IMR-90 (cell line): Measurements from ENCODE around the gene ADGRV1. TPM values are rescaled to one million over a fixed set of nuclear protein-coding genes. Genes with fewer than 3 reads are reported as not detected.

Experiments used
- ATAC-seq: fragments of 200-7000 bp; cut with Tn5 transposase; 2 replicates; pipeline ENCODE4 v1.9.1; 2020; ENCODE audit warnings: low read depth, mild to moderate bottlenecking, moderate library complexity
- BruUV-seq: library from RNA; stranded (reverse); fragments of 400-500 nt; replicated peaks from 2 replicates; lab custom pipeline; 2021; lab: Mats Ljungman, UMichigan
- CTCF ChIA-PET: fragments of 300-600 bp; formaldehyde crosslinking; extraction: SDS; loops from one replicate; lab custom pipeline; 2021; ENCODE audit warnings: antibody characterized with exemption; lab: Yijun Ruan, JAX
- POLR2A ChIA-PET: fragments of 300-600 bp; sonication (Branson Sonifier 250); formaldehyde crosslinking; loops from one replicate; lab custom pipeline; 2022; ENCODE audit warnings: antibody characterized with exemption; ENCODE audit not compliant: unreplicated experiment; lab: Charles Lee
- DNase-seq: peaks from one replicate; pipeline ENCODE4 v3.0.0; 2013
- H2AFZ ChIP-seq: replicated peaks from 2 replicates; pipeline ENCODE3; 2013; ENCODE audit warnings: low read length, mild to moderate bottlenecking; ENCODE audit not compliant: poor library complexity
- H2AK5ac ChIP-seq: 2 replicates; pipeline ENCODE4 v1.6.1; 2013; ENCODE audit warnings: low read depth, low read length, inconsistent platforms
- H2AK9ac ChIP-seq: replicated peaks from 2 replicates; pipeline ENCODE3; 2013; ENCODE audit warnings: mild to moderate bottlenecking, low read depth, low read length, moderate library complexity; ENCODE audit not compliant: poor library complexity
- H2BK120ac ChIP-seq: 2 replicates; pipeline ENCODE4 v1.6.1; 2013; ENCODE audit warnings: low read depth, low read length, inconsistent platforms
- H2BK15ac ChIP-seq: 3 replicates; pipeline ENCODE4 v1.6.1; 2013; ENCODE audit warnings: low read depth, low read length, inconsistent platforms
- H2BK20ac ChIP-seq: 2 replicates; pipeline ENCODE4 v1.6.1; 2013; ENCODE audit warnings: low read depth, mild to moderate bottlenecking, inconsistent platforms, low read length, moderate library complexity
- H2BK5ac ChIP-seq: 2 replicates; pipeline ENCODE4 v1.6.1; 2013; ENCODE audit warnings: mild to moderate bottlenecking, low read depth, low read length, inconsistent platforms; ENCODE audit not compliant: poor library complexity, severe bottlenecking
- H3K14ac ChIP-seq: replicated peaks from 2 replicates; pipeline ENCODE4 v1.6.1; 2013; ENCODE audit warnings: low read depth, low read length, inconsistent platforms
- H3K18ac ChIP-seq: 2 replicates; pipeline ENCODE4 v1.6.1; 2013; ENCODE audit warnings: low read depth, low read length, control low read depth
- H3K23ac ChIP-seq: 2 replicates; pipeline ENCODE4 v1.6.1; 2013; ENCODE audit warnings: low read depth, low read length, inconsistent platforms
- H3K27ac ChIP-seq: 2 replicates; pipeline ENCODE4 v1.5.1; 2013; ENCODE audit warnings: mild to moderate bottlenecking, control low read depth, low read length; ENCODE audit not compliant: insufficient read depth
- H3K27me3 ChIP-seq: 2 replicates; pipeline ENCODE4 v1.6.1; 2013; ENCODE audit warnings: low read length; ENCODE audit not compliant: control insufficient read depth, insufficient read depth
- H3K36me3 ChIP-seq: 2 replicates; pipeline ENCODE4 v1.6.1; 2013; ENCODE audit warnings: low read length, mixed read lengths; ENCODE audit not compliant: control insufficient read depth, insufficient read depth
- H3K4ac ChIP-seq: 2 replicates; pipeline ENCODE4 v1.6.1; 2013; ENCODE audit warnings: low read depth, low read length, inconsistent platforms
- H3K4me1 ChIP-seq: 2 replicates; pipeline ENCODE4 v1.6.1; 2013; ENCODE audit warnings: low read length, mixed read lengths; ENCODE audit not compliant: control insufficient read depth, insufficient read depth
- H3K4me2 ChIP-seq: 2 replicates; pipeline ENCODE4 v1.6.1; 2013; ENCODE audit warnings: low read depth, mild to moderate bottlenecking, control low read depth, low read length, moderate library complexity
- H3K4me3 ChIP-seq: 2 replicates; pipeline ENCODE4 v1.5.1; 2013; ENCODE audit warnings: low read depth, mild to moderate bottlenecking, control low read depth, low read length, moderate library complexity; ENCODE audit not compliant: insufficient read depth
- H3K56ac ChIP-seq: 2 replicates; pipeline ENCODE4 v1.6.1; 2013; ENCODE audit warnings: low read length, inconsistent platforms; ENCODE audit not compliant: insufficient read depth; ENCODE audit errors: extremely low read depth
- H3K79me1 ChIP-seq, 2 experiments: 2 replicates each; pipeline ENCODE4 v1.6.1; 2013; ENCODE audit warnings: low read length in 2 of 2, inconsistent platforms in 1 of 2, low read depth in 1 of 2
- H3K9ac ChIP-seq: 2 replicates; pipeline ENCODE4 v1.6.1; 2013; ENCODE audit warnings: low read depth, low read length, control low read depth
- H3K9me1 ChIP-seq: 2 replicates; pipeline ENCODE4 v1.6.1; 2013; ENCODE audit warnings: low read length, inconsistent platforms; ENCODE audit not compliant: insufficient read depth
- H3K9me3 ChIP-seq: 2 replicates; pipeline ENCODE4 v1.6.1; 2013; ENCODE audit warnings: low read length; ENCODE audit not compliant: control insufficient read depth, insufficient read depth
- H4K20me1 ChIP-seq: 2 replicates; pipeline ENCODE4 v1.6.1; 2013; ENCODE audit warnings: low read length, inconsistent platforms; ENCODE audit not compliant: insufficient read depth
- H4K5ac ChIP-seq: 2 replicates; pipeline ENCODE4 v1.6.1; 2013; ENCODE audit warnings: mild to moderate bottlenecking, low read depth, low read length, control low read depth
- H4K8ac ChIP-seq, 2 experiments: 2 replicates each; pipeline ENCODE4 v1.6.1; 2013; ENCODE audit warnings: low read depth in 2 of 2, low read length in 2 of 2, control low read depth in 1 of 2, inconsistent platforms in 1 of 2
- H4K91ac ChIP-seq: 2 replicates; pipeline ENCODE4 v1.6.1; 2013; ENCODE audit warnings: low read depth, low read length, inconsistent platforms; ENCODE audit not compliant: insufficient read depth
- BHLHE40 ChIP-seq: fragments of 150-350 bp; IDR thresholded peaks from 2 replicates; pipeline ENCODE4 v1.6.1; 2016; ENCODE audit warnings: mild to moderate bottlenecking, low read depth, low read length
- CEBPB ChIP-seq: IDR thresholded peaks from 2 replicates; pipeline ENCODE4 v1.6.1; 2012; ENCODE audit warnings: low read depth, low read length, improper control_type of control experiment
- CHD1 ChIP-seq: IDR thresholded peaks from 2 replicates; pipeline ENCODE4 v1.6.1; 2012; ENCODE audit warnings: low read depth, low read length, improper control_type of control experiment
- FOS ChIP-seq: fragments of 150-350 bp; IDR thresholded peaks from 2 replicates; pipeline ENCODE4 v1.6.1; 2016; ENCODE audit warnings: low read depth, low read length
- MAFK ChIP-seq: IDR thresholded peaks from 2 replicates; pipeline ENCODE4 v1.6.1; 2012; ENCODE audit warnings: low read depth, low read length, improper control_type of control experiment
- MAZ ChIP-seq: IDR thresholded peaks from 2 replicates; pipeline ENCODE4 v1.6.1; 2012; ENCODE audit warnings: low read depth, mild to moderate bottlenecking, low read length, improper control_type of control experiment, moderate library complexity, borderline replicate concordance
- MXI1 ChIP-seq: IDR thresholded peaks from 2 replicates; pipeline ENCODE4 v1.6.1; 2012; ENCODE audit warnings: low read depth, mild to moderate bottlenecking, low read length, moderate library complexity, borderline replicate concordance
- NFE2L2 ChIP-seq: fragments of 150-350 bp; IDR thresholded peaks from 2 replicates; pipeline ENCODE4 v1.6.1; 2016; ENCODE audit warnings: low read depth, mild to moderate bottlenecking, low read length
- POLR2A ChIP-seq: IDR thresholded peaks from 2 replicates; pipeline ENCODE4 v1.6.1; 2012; ENCODE audit warnings: mild to moderate bottlenecking, low read depth, low read length
- RAD21 ChIP-seq: IDR thresholded peaks from 2 replicates; pipeline ENCODE4 v1.6.1; 2012; ENCODE audit warnings: low read length, improper control_type of control experiment
- RCOR1 ChIP-seq: IDR thresholded peaks from 2 replicates; pipeline ENCODE4 v1.6.1; 2012; ENCODE audit warnings: mild to moderate bottlenecking, low read length, improper control_type of control experiment; ENCODE audit not compliant: insufficient replicate concordance
- RFX5 ChIP-seq: IDR thresholded peaks from 2 replicates; pipeline ENCODE4 v1.8.0; 2012; ENCODE audit warnings: low read depth, mild to moderate bottlenecking, low read length, moderate library complexity
- SMC3 ChIP-seq: fragments of 150-350 bp; IDR thresholded peaks from 2 replicates; pipeline ENCODE4 v1.6.1; 2016; ENCODE audit warnings: low read depth, mild to moderate bottlenecking, antibody characterized with exemption, low read length, moderate library complexity
- WGBS, 2 experiments: methylation state at CpG; one replicate each; pipeline versions ENCODE4 v1.1.5 to v1.1.7; 2013; ENCODE audit warnings: missing lambda C conversion rate in 2 of 2; ENCODE audit not compliant: insufficient read length in 1 of 2; ENCODE audit errors: extremely low coverage in 2 of 2; 5-methylcytosine and 5-hydroxymethylcytosine counted together
- dilution Hi-C: fragments of 300-500 bp; cut with HindIII; formaldehyde crosslinking; loops from one replicate; pipeline ENCODE4 v1.14.3; 2018; ENCODE audit warnings: low sequenced_read_pairs; ENCODE audit not compliant: unreplicated experiment
- in situ Hi-C: fragments of 300-500 bp; cut with MboI; formaldehyde crosslinking; loops from 3 replicates; pipeline ENCODE4 v1.14.3; 2019; ENCODE audit warnings: low sequenced_read_pairs, inconsistent platforms, mixed read lengths
- intact Hi-C: fragments of 100-400 bp; cut with micrococcal nuclease; formaldehyde crosslinking; loops from 2 replicates; pipeline ENCODE4 v1.10.0; 2022
- polyA plus RNA-seq, 3 experiments: library from polyadenylated mRNA; depleted of rRNA; stranded (reverse); fragments of >200 nt; gene quantifications; 2 replicates each; pipeline ENCODE4 v1.2.3, GENCODE V29; 2012; ENCODE audit warnings: low replicate concordance in 1 of 3
- total RNA-seq: library from RNA; depleted of rRNA; stranded (reverse); fragments of >200 nt; gene quantifications from 2 replicates; pipeline ENCODE4 v1.2.3, GENCODE V29; 2012
- TF ChIP-seq, protein P1 (sequence below): fragments of 150-350 bp; IDR thresholded peaks from 2 replicates; pipeline ENCODE4 v1.6.1; 2017; ENCODE audit warnings: mild to moderate bottlenecking, antibody characterized with exemption, low read length, low read depth
- TF ChIP-seq, protein P2 (sequence below): conservative IDR thresholded peaks from 2 replicates; pipeline ENCODE4 v1.5.1; 2012; ENCODE audit warnings: mild to moderate bottlenecking, low read depth, low read length, improper control_type of control experiment
- TF ChIP-seq, protein P3 (sequence below): fragments of 150-350 bp; IDR thresholded peaks from 2 replicates; pipeline ENCODE4 v1.6.1; 2016; ENCODE audit warnings: low read depth, mild to moderate bottlenecking, low read length, moderate library complexity, borderline replicate concordance

Gene ADGRV1
- total and polyA plus RNA-seq, 2 of the 4 experiments (the other 2 are of a cell fraction): under 0.01 TPM; not detected in 1

DNA sequence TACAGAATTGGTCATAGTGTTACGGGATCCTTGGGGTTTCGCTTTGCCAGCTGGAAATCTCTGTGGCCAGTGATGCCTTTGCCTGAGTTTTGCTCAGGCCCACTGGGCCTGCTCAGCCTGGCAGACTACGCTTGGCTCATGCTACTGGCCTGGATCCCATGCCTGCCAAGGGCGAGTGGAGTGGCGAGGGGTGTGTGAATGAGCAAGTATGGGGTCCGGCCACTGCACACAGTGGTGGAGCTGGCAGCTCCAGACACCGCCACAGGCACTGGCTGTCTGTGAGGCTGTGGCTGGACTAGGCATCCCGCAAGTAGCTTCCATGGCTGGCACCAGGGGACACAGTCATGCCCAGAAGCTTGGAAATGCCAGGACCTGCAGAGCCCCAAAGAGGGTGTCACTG lies 584.2 kb downstream of the ADGRV1 start:
- Histone ChIP-seq H4K5ac (no peak overlapping the region), H3K23ac (no peak overlapping the region)
- 96% methylated on average over 7 of the region's 8 CpGs; no CpG with 5 or more reads in 1 of the 2 experiments for WGBS, 2 experiments

More for the DNA sequence above, 584.2 kb downstream of the ADGRV1 start:
- no peak overlapping the region for H2AK5ac ChIP-seq
- BruUV-seq: no TSS peak
- H2AFZ ChIP-seq: no peak overlapping the region
- H3K27ac ChIP-seq: no peak overlapping the region
- H3K4me2 ChIP-seq: no peak overlapping the region
- H3K56ac ChIP-seq: no peak overlapping the region
- in situ Hi-C loops (no loop called here), dilution Hi-C loops (no loop called here), intact Hi-C loops (no loop called here)
- ATAC-seq (no peak), DNase-seq (no peak)
- no peak overlapping the region for H3K9ac ChIP-seq
- H3K36me3 ChIP-seq: no peaks in the 10 kb centered on the region
- H4K20me1 ChIP-seq: no peaks in the 10 kb centered on the region
- H3K4me1 ChIP-seq: peaks cover 8% of the 10 kb centered on the region
- no peaks in the 10 kb centered on the region for H3K27me3 ChIP-seq
- POLR2A ChIA-PET: no interaction called here
- H3K18ac ChIP-seq: no peak overlapping the region
- CTCF ChIA-PET: interaction anchor here (1.1 kb wide), 1 partner anchor 32 kb away, joined by 3 read pairs; no protein-coding TSS in a partner anchor
- TF ChIP-seq MAZ (no peak), RFX5 (no peak), CEBPB (no peak), POLR2A (no peak), SMC3 (no peak), MAFK (no peak), CHD1 (no peak), RCOR1 (no peak), MXI1 (no peak), NFE2L2 (no peak), RAD21 (no peak), BHLHE40 (no peak), FOS (no peak)
- TF ChIP-seq, protein P1, sequence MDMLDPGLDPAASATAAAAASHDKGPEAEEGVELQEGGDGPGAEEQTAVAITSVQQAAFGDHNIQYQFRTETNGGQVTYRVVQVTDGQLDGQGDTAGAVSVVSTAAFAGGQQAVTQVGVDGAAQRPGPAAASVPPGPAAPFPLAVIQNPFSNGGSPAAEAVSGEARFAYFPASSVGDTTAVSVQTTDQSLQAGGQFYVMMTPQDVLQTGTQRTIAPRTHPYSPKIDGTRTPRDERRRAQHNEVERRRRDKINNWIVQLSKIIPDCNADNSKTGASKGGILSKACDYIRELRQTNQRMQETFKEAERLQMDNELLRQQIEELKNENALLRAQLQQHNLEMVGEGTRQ: no peak
- TF ChIP-seq, protein P2, sequence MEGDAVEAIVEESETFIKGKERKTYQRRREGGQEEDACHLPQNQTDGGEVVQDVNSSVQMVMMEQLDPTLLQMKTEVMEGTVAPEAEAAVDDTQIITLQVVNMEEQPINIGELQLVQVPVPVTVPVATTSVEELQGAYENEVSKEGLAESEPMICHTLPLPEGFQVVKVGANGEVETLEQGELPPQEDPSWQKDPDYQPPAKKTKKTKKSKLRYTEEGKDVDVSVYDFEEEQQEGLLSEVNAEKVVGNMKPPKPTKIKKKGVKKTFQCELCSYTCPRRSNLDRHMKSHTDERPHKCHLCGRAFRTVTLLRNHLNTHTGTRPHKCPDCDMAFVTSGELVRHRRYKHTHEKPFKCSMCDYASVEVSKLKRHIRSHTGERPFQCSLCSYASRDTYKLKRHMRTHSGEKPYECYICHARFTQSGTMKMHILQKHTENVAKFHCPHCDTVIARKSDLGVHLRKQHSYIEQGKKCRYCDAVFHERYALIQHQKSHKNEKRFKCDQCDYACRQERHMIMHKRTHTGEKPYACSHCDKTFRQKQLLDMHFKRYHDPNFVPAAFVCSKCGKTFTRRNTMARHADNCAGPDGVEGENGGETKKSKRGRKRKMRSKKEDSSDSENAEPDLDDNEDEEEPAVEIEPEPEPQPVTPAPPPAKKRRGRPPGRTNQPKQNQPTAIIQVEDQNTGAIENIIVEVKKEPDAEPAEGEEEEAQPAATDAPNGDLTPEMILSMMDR: no peak
- TF ChIP-seq, protein P3, sequence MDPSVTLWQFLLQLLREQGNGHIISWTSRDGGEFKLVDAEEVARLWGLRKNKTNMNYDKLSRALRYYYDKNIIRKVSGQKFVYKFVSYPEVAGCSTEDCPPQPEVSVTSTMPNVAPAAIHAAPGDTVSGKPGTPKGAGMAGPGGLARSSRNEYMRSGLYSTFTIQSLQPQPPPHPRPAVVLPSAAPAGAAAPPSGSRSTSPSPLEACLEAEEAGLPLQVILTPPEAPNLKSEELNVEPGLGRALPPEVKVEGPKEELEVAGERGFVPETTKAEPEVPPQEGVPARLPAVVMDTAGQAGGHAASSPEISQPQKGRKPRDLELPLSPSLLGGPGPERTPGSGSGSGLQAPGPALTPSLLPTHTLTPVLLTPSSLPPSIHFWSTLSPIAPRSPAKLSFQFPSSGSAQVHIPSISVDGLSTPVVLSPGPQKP: no peak
- 0 out of 2 replicates have a peak overlapping the region, but pooled peaks have one; percentile 21 for H3K14ac ChIP-seq
- no peaks in the 10 kb centered on the region for H3K9me3 ChIP-seq
- no peak overlapping the region for H3K4ac ChIP-seq
- no peaks in the 10 kb centered on the region for H3K79me1 ChIP-seq
- no peak overlapping the region for H2BK120ac ChIP-seq
- no peak overlapping the region for H2AK9ac ChIP-seq
- H4K91ac ChIP-seq: no peak overlapping the region
- H2BK20ac ChIP-seq: no peak overlapping the region
- no peaks in the 10 kb centered on the region for H3K9me1 ChIP-seq
- no peak overlapping the region for H2BK15ac ChIP-seq
- no peak overlapping the region for H2BK5ac ChIP-seq
- no peak overlapping the region for H4K8ac ChIP-seq
- H3K4me3 ChIP-seq: no peak overlapping the region
